KMS-11 (cell line): Measurements from ENCODE around the gene PNPLA5.

Experiments
- H2AFZ ChIP-seq: fragments of 200-600 bp; sonication (generic); 2 replicates; pipeline ENCODE4 v1.6.1; 2016; ENCODE audit warnings: antibody characterized with exemption, mixed run types, low read depth
- H3K27ac ChIP-seq: fragments of 200-600 bp; sonication (generic); 2 replicates; pipeline ENCODE4 v1.6.1; 2016; ENCODE audit warnings: mild to moderate bottlenecking, mixed run types
- H3K27me3 ChIP-seq: fragments of 200-600 bp; sonication (generic); 2 replicates; pipeline ENCODE4 v1.6.1; 2017; ENCODE audit warnings: mild to moderate bottlenecking, low read depth, mixed run types, moderate library complexity; ENCODE audit not compliant: insufficient read depth
- H3K36me3 ChIP-seq: fragments of 200-600 bp; sonication (generic); 2 replicates; pipeline ENCODE4 v1.6.1; 2017; ENCODE audit warnings: mild to moderate bottlenecking, mixed run types; ENCODE audit not compliant: insufficient read depth
- H3K4me1 ChIP-seq: fragments of 200-600 bp; sonication (generic); 2 replicates; pipeline ENCODE4 v1.6.1; 2016; ENCODE audit warnings: mild to moderate bottlenecking, low read depth, mixed run types; ENCODE audit not compliant: poor library complexity, severe bottlenecking
- H3K4me2 ChIP-seq: fragments of 200-600 bp; sonication (generic); 2 replicates; pipeline ENCODE4 v1.7.0; 2016; ENCODE audit warnings: mild to moderate bottlenecking, mixed run types
- H3K4me3 ChIP-seq: fragments of 200-600 bp; sonication (generic); IDR thresholded peaks from 2 replicates; pipeline ENCODE4 v1.6.1; 2017; ENCODE audit warnings: low read depth, low read length, mixed read lengths; ENCODE audit not compliant: insufficient read depth
- H3K79me2 ChIP-seq: fragments of 200-600 bp; sonication (generic); 2 replicates; pipeline ENCODE4 v1.6.1; 2016; ENCODE audit warnings: low read depth, mixed run types; ENCODE audit not compliant: insufficient read depth
- H3K9ac ChIP-seq: fragments of 200-600 bp; sonication (generic); 2 replicates; pipeline ENCODE4 v1.6.1; 2016; ENCODE audit warnings: mild to moderate bottlenecking, mixed run types
- H4K20me1 ChIP-seq: fragments of 200-600 bp; sonication (generic); 2 replicates; pipeline ENCODE4 v1.6.1; 2016; ENCODE audit warnings: mild to moderate bottlenecking, mixed run types; ENCODE audit not compliant: insufficient read depth
- CTCF ChIP-seq: fragments of 200-600 bp; sonication (generic); conservative IDR thresholded peaks from 2 replicates; pipeline ENCODE4 v1.6.1; 2017; ENCODE audit warnings: low read depth, mild to moderate bottlenecking, antibody characterized with exemption, low read length, moderate library complexity, mixed read lengths

PNPLA5 gene

DNA sequence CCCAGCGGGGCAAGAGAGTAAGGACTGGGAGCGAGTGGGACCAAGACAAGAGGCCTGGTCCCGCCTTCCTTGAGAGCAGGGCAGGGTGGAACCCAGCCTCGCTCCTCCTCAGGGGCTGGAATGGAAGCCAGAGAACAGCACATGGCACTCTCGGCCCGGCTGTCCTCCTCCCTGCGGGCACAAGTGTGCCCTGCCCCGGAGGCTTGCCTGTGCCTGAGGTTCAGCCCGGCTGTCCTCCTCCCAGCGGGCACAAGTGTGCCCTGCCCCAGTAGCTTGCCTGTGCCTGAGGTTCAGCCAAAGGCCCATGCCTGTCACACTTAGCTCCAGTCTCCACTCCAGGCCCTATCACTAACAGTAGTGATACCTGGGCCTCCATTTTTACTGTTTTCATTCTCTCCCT, 53.7 kb downstream of the PNPLA5 start:
- H3K79me2 ChIP-seq: no peaks in the 10 kb centered on the region
- no peak for TF ChIP-seq CTCF
- no peaks in the 10 kb centered on the region for H4K20me1 ChIP-seq
- H3K4me1 ChIP-seq: no peaks in the 10 kb centered on the region
- no peak overlapping the region for H3K4me3 ChIP-seq
- no peaks in the 10 kb centered on the region for H3K36me3 ChIP-seq
- peaks cover 36% of the 10 kb centered on the region; the same call in 1 of the 2 replicates for H3K27me3 ChIP-seq
- H2AFZ ChIP-seq: no peak overlapping the region
- H3K4me2 ChIP-seq: no peak overlapping the region
- no peak overlapping the region for H3K9ac ChIP-seq
- no peak overlapping the region for H3K27ac ChIP-seq

DNA sequence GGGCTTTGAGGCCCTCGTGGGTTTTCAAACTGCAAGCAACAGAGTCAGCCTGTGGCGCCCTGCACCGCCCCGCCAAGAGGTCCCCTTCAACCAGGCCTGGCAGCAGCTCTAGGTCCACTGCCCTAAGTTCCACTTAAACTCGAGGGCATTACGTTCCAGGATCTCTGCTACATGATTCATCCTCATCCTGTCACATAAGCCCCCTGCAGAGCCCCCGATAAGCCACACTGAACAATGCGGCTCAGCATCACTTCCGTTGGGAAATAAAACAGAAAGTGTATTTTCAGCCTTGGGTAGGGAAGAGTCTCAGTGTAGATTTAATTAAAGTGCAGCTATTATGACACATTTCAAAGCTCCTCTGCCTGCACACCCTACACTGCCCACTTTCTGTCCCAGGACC, 54.1 kb downstream of the PNPLA5 start:
- Histone ChIP-seq H3K4me1 (no peaks in the 10 kb centered on the region), H3K4me2 (no peak overlapping the region), H3K36me3 (no peaks in the 10 kb centered on the region), H3K27me3 (peaks cover 31% of the 10 kb centered on the region; the same call in 1 of the 2 replicates), H3K4me3 (no peak overlapping the region), H3K79me2 (no peaks in the 10 kb centered on the region), H2AFZ (no peak overlapping the region), H4K20me1 (no peaks in the 10 kb centered on the region), H3K9ac (no peak overlapping the region), H3K27ac (no peak overlapping the region)
- TF ChIP-seq CTCF: no peak

GRCh38 chr22:43835736-43836135, 56.1 kb downstream of the PNPLA5 start:
- H3K27ac ChIP-seq: no peak overlapping the region
- H3K27me3 ChIP-seq: peaks cover 21% of the 10 kb centered on the region
- H3K4me1 ChIP-seq: no peaks in the 10 kb centered on the region
- no peak overlapping the region for H3K4me2 ChIP-seq
- H3K9ac ChIP-seq: no peak overlapping the region
- H4K20me1 ChIP-seq: no peaks in the 10 kb centered on the region
- H2AFZ ChIP-seq: no peak overlapping the region
- H3K36me3 ChIP-seq: no peaks in the 10 kb centered on the region
- TF ChIP-seq CTCF: no peak
- H3K4me3 ChIP-seq: no peak overlapping the region
- no peaks in the 10 kb centered on the region for H3K79me2 ChIP-seq

GRCh38 chr22:43835166-43835565, 56.6 kb downstream of the PNPLA5 start:
- Histone ChIP-seq H3K9ac (no peak overlapping the region), H3K79me2 (no peaks in the 10 kb centered on the region), H2AFZ (no peak overlapping the region), H4K20me1 (no peaks in the 10 kb centered on the region), H3K27ac (no peak overlapping the region), H3K4me1 (no peaks in the 10 kb centered on the region), H3K4me3 (no peak overlapping the region), H3K27me3 (peaks cover 23% of the 10 kb centered on the region), H3K4me2 (no peak overlapping the region), H3K36me3 (no peaks in the 10 kb centered on the region)
- TF ChIP-seq CTCF: no peak
